Naive thymus-derived CD4-positive, alpha-beta T cell (primary cell): ENCODE measurements around the gene ACSM5. TPM values are rescaled to one million over a fixed set of nuclear protein-coding genes. Genes with fewer than 3 reads are reported as not detected.
"Not testable (repeated sequence)": the region's sequence is repeated elsewhere in the genome, so short reads cannot be mapped to it uniquely, and the experiment has no call there.

Experiments
- ATAC-seq: fragments of 150-1000 bp; cut with Tn5 transposase; 2 replicates; pipeline ENCODE4 v1.10.0; 2021; ENCODE audit warnings: mild to moderate bottlenecking, moderate library complexity
- CTCF ChIA-PET: fragments of 350-600 bp; sonication (Branson Sonifier 250); formaldehyde crosslinking; loops from one replicate; lab custom pipeline; 2021; ENCODE audit warnings: antibody characterized with exemption; lab: Charles Lee
- POLR2A ChIA-PET: fragments of 350-600 bp; sonication (Branson Sonifier 250); formaldehyde crosslinking; loops from one replicate; lab custom pipeline; 2021; ENCODE audit warnings: antibody characterized with exemption, inconsistent platforms; lab: Charles Lee
- DNase-seq, 9 donors: peaks; one replicate each; pipeline versions ENCODE4 v3.0.0 to v3.0.0-alpha.2; 2020 to 2022; ENCODE audit warnings: mixed read lengths in 1 of 9
- H3K27ac ChIP-seq: one replicate; pipeline ENCODE4 v1.7.0; 2013; ENCODE audit warnings: mild to moderate bottlenecking, low read depth, low read length, moderate library complexity
- H3K27me3 ChIP-seq, 2 donors: one replicate each; pipeline ENCODE4 v1.7.0; 2013; ENCODE audit warnings: low read length in 2 of 2, mild to moderate bottlenecking in 2 of 2, moderate library complexity in 2 of 2; ENCODE audit not compliant: control insufficient read depth in 2 of 2, insufficient read depth in 2 of 2
- H3K36me3 ChIP-seq, 3 experiments: 1 replicate in 2 of 3; 2 replicates in 1 of 3; pipeline ENCODE4 v1.7.0; 2013; ENCODE audit warnings: low read length in 3 of 3, mild to moderate bottlenecking in 3 of 3, moderate library complexity in 1 of 3; ENCODE audit not compliant: insufficient read depth in 3 of 3, control insufficient read depth in 2 of 3
- H3K4me1 ChIP-seq, 2 donors: one replicate each; pipeline ENCODE4 v1.7.0; 2013; ENCODE audit warnings: low read length in 2 of 2, mild to moderate bottlenecking in 2 of 2, moderate library complexity in 1 of 2; ENCODE audit not compliant: control insufficient read depth in 2 of 2, insufficient read depth in 2 of 2
- H3K4me3 ChIP-seq: 2 replicates; pipeline ENCODE4 v1.7.0; 2013; ENCODE audit warnings: mild to moderate bottlenecking, low read length
- H3K9me3 ChIP-seq, 3 experiments: 1 replicate in 2 of 3; 2 replicates in 1 of 3; pipeline ENCODE4 v1.7.0; 2013; ENCODE audit warnings: low read length in 3 of 3; ENCODE audit not compliant: control insufficient read depth in 2 of 3
- H3K27ac Mint-ChIP-seq, 9 donors: one replicate each; pipeline ENCODE4 v1.8.0; 2020 to 2022; ENCODE audit warnings: mixed read lengths in 9 of 9, mild to moderate bottlenecking in 8 of 9, moderate library complexity in 5 of 9, inconsistent platforms in 2 of 9
- H3K27me3 Mint-ChIP-seq, 5 donors: one replicate each; pipeline ENCODE4 v1.8.0; 2021 to 2022; ENCODE audit warnings: mixed read lengths in 5 of 5, mild to moderate bottlenecking in 1 of 5
- H3K36me3 Mint-ChIP-seq, 5 donors: one replicate each; pipeline ENCODE4 v1.8.0; 2020 to 2022; ENCODE audit warnings: mixed read lengths in 5 of 5, mild to moderate bottlenecking in 3 of 5, inconsistent platforms in 1 of 5
- H3K4me1 Mint-ChIP-seq, 7 donors: one replicate each; pipeline ENCODE4 v1.8.0; 2020 to 2022; ENCODE audit warnings: mixed read lengths in 7 of 7, mild to moderate bottlenecking in 3 of 7, inconsistent platforms in 1 of 7
- H3K4me3 Mint-ChIP-seq, 10 donors: one replicate each; pipeline ENCODE4 v1.8.0; 2020 to 2022; ENCODE audit warnings: mild to moderate bottlenecking in 10 of 10, mixed read lengths in 10 of 10, moderate library complexity in 6 of 10, inconsistent platforms in 2 of 10
- H3K9me3 Mint-ChIP-seq, 11 donors: one replicate each; pipeline ENCODE4 v1.8.0; 2020 to 2022; ENCODE audit warnings: mixed read lengths in 11 of 11, mild to moderate bottlenecking in 4 of 11, inconsistent platforms in 1 of 11, moderate library complexity in 1 of 11
- intact Hi-C, 2 donors: fragments of 100-400 bp; cut with micrococcal nuclease; formaldehyde crosslinking; loops; one replicate each; pipeline ENCODE4 v1.15.1; 2023
- polyA plus RNA-seq, 2 donors: library from polyadenylated mRNA; unstranded; fragments of 300-500 nt; fragmentation: Illumina TruSeq; gene quantifications; one replicate each; pipeline ENCODE4 v1.2.3, GENCODE V29; 2021
- total RNA-seq, 6 experiments: library from RNA in 5 of 6; stranded (reverse) in 5 of 6; gene quantifications; 1 replicate in 5 of 6; 2 replicates in 1 of 6; pipeline ENCODE4 v1.2.3 and lab custom pipeline; 2021 to 2026

The ACSM5 gene
- total and polyA plus RNA-seq, 7 experiments from 2014 or later = not detected

- H3K27me3 ChIP-seq, H3K4me3 Mint-ChIP-seq, H3K9me3 ChIP-seq, intact Hi-C loops, H3K36me3 ChIP-seq, H3K4me3 ChIP-seq, H3K27ac Mint-ChIP-seq, DNase-seq, POLR2A ChIA-PET, H3K4me1 Mint-ChIP-seq, H3K36me3 Mint-ChIP-seq, CTCF ChIA-PET, H3K27ac ChIP-seq, H3K4me1 ChIP-seq, ATAC-seq: not testable (repeated sequence)
- Mint-ChIP-seq H3K27me3 (peaks cover 0 to 13% (median 6%) of the 10 kb centered on the region in 5 donors), H3K9me3 (peaks cover 1 to 26% (median 6%) of the 10 kb centered on the region in 11 donors)
Measured at GRCh38 chr16:20468954-20469353, 59.6 kb downstream of the ACSM5 start.

GRCh38 chr16:20469930-20470329, 60.6 kb downstream of the ACSM5 start:
- H3K9me3 ChIP-seq, H3K27me3 ChIP-seq, CTCF ChIA-PET, H3K4me3 ChIP-seq, DNase-seq, H3K27ac Mint-ChIP-seq, H3K4me1 ChIP-seq, H3K27ac ChIP-seq, H3K4me1 Mint-ChIP-seq, H3K4me3 Mint-ChIP-seq, POLR2A ChIA-PET, H3K36me3 ChIP-seq, H3K36me3 Mint-ChIP-seq, intact Hi-C loops, ATAC-seq: not testable (repeated sequence)
- H3K9me3 Mint-ChIP-seq = peaks cover 2 to 29% (median 6%) of the 10 kb centered on the region in 11 donors
- H3K27me3 Mint-ChIP-seq = peaks cover 0 to 20% (median 13%) of the 10 kb centered on the region in 5 donors

- Mint-ChIP-seq H3K9me3 (peaks cover 2 to 29% (median 6%) of the 10 kb centered on the region in 11 donors), H3K27me3 (peaks cover 0 to 20% (median 13%) of the 10 kb centered on the region in 5 donors)
- H3K27me3 ChIP-seq, H3K4me3 Mint-ChIP-seq, H3K9me3 ChIP-seq, ATAC-seq, POLR2A ChIA-PET, H3K27ac ChIP-seq, H3K4me1 Mint-ChIP-seq, DNase-seq, H3K27ac Mint-ChIP-seq, H3K4me1 ChIP-seq, H3K36me3 Mint-ChIP-seq, CTCF ChIA-PET, H3K36me3 ChIP-seq, H3K4me3 ChIP-seq, intact Hi-C loops: not testable (repeated sequence)
Measured at GRCh38 chr16:20470732-20471131, 61.4 kb downstream of the ACSM5 start.

GRCh38 chr16:20477188-20477744, 67.9 kb downstream of the ACSM5 start:
- H3K27me3 Mint-ChIP-seq = peaks cover 0 to 54% (median 18%) of the 10 kb centered on the region in 5 donors
- H3K36me3 Mint-ChIP-seq, H3K27ac Mint-ChIP-seq, H3K9me3 Mint-ChIP-seq, H3K4me1 ChIP-seq, intact Hi-C loops, H3K9me3 ChIP-seq, H3K4me3 Mint-ChIP-seq, H3K4me1 Mint-ChIP-seq, DNase-seq, H3K27me3 ChIP-seq, H3K27ac ChIP-seq, H3K4me3 ChIP-seq, POLR2A ChIA-PET, CTCF ChIA-PET, H3K36me3 ChIP-seq, ATAC-seq: not testable (repeated sequence)

GRCh38 chr16:20483989-20484388, 74.7 kb downstream of the ACSM5 start:
- POLR2A ChIA-PET, intact Hi-C loops: not testable (repeated sequence)
- H3K27me3 Mint-ChIP-seq = peaks cover 0 to 28% (median 5%) of the 10 kb centered on the region in 5 donors

GRCh38 chr16:20484726-20485125, 75.4 kb downstream of the ACSM5 start:
- Mint-ChIP-seq H3K27me3 (peaks cover 0 to 23% (median 5%) of the 10 kb centered on the region in 5 donors), H3K4me1 (no peaks in the 10 kb centered on the region), H3K27ac (no peak overlapping the region), H3K36me3 (no peaks in the 10 kb centered on the region), H3K4me3 (no peak overlapping the region), H3K9me3 (peaks cover 0 to 4% (median 0%) of the 10 kb centered on the region in 11 donors)
- no peak for ATAC-seq
- ChIA-PET POLR2A (no interaction called here), CTCF (no interaction called here)
- no peaks in the 10 kb centered on the region for H3K27me3 ChIP-seq
- H3K4me3 ChIP-seq = no peak overlapping the region
- H3K27ac ChIP-seq = no peak overlapping the region
- DNase-seq = no peak
- no peaks in the 10 kb centered on the region for H3K4me1 ChIP-seq
- no peaks in the 10 kb centered on the region for H3K36me3 ChIP-seq
- intact Hi-C loops = no loop called here
- H3K9me3 ChIP-seq = no peaks in the 10 kb centered on the region

More at GRCh38 chr16:20483989-20484388, 74.7 kb downstream of the ACSM5 start:
- H3K36me3 ChIP-seq, H3K9me3 ChIP-seq, H3K4me3 Mint-ChIP-seq, H3K4me3 ChIP-seq, H3K4me1 ChIP-seq, CTCF ChIA-PET, H3K27ac ChIP-seq, H3K4me1 Mint-ChIP-seq, H3K9me3 Mint-ChIP-seq, ATAC-seq, H3K27ac Mint-ChIP-seq, H3K27me3 ChIP-seq, H3K36me3 Mint-ChIP-seq, DNase-seq: not testable (repeated sequence)

- Mint-ChIP-seq H3K9me3 (peaks cover 0 to 4% (median 0%) of the 10 kb centered on the region in 11 donors), H3K27me3 (peaks cover 0 to 17% (median 5%) of the 10 kb centered on the region in 5 donors), H3K27ac (no peak overlapping the region), H3K36me3 (no peaks in the 10 kb centered on the region), H3K4me1 (no peaks in the 10 kb centered on the region), H3K4me3 (no peak overlapping the region)
- intact Hi-C loops = no loop called here
- DNase-seq = no peak
- no peaks in the 10 kb centered on the region for H3K27me3 ChIP-seq
- CTCF ChIA-PET = no interaction called here
- H3K9me3 ChIP-seq = no peaks in the 10 kb centered on the region
- no peak overlapping the region for H3K4me3 ChIP-seq
- H3K27ac ChIP-seq = no peak overlapping the region
- no peaks in the 10 kb centered on the region for H3K4me1 ChIP-seq
- POLR2A ChIA-PET = no interaction called here
- ATAC-seq = no peak
- no peaks in the 10 kb centered on the region for H3K36me3 ChIP-seq
Measured at GRCh38 chr16:20485408-20485807, 76.1 kb downstream of the ACSM5 start.
